NCI-H1417 treated with DMSO at 0.1 percent for 48 hours (cell line): ENCODE data around the gene LAMP2.

Source experiments
- DNase-seq: peaks from one replicate; lab custom pipeline; 2025; lab: John Stamatoyannopoulos, UW

The LAMP2 gene

DNA sequence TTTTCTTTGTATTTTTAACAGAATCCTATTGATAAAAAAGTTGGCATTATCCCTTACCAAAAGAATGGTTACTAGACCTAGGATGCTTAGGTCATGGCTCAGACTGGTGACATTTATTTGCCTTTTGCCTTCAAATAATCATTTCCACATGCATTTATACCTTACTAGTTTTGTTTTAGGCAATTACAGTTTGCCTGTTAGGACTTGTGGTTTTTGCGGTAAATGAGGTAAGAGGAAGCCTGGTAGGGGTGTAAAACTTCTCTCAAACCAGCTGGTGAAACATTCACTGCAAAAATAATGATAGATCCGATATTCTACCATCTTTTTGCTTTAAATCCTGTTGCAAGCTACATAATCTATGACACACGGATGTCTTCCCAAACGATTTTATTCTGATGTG is 12.1 kb downstream of the LAMP2 start:
- DNase-seq, result no peak

GRCh38 chrX:120453985-120454384 is 15.1 kb downstream of the LAMP2 start:
- no peak for DNase-seq

GRCh38 chrX:120452131-120452530 is 17.0 kb downstream of the LAMP2 start:
- peak; percentile 3 for DNase-seq

DNA sequence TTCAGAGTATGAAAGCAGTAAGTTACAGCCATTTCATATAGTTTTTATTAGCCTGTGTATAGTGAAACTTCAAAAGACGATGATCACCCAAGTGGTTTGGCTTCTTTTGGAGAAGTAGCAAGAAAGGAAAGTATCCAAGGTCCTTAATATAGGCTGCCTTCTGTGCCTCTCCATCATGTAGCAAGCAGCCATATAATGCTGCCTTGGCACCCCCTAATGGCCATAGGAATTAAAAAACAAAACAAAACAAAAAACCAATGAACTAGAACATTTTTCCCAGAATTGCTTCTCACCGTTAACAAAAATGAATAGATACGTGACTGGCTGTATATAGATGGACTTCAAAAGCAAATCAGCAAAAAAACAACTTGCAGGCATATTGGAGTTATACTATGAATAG is 18.9 kb downstream of the LAMP2 start:
- DNase-seq, result no peak

- DNase-seq, result no peak
Observed at GRCh38 chrX:120446498-120446897, 22.6 kb downstream of the LAMP2 start.

- no peak for DNase-seq
Observed at GRCh38 chrX:120439921-120440320, 29.2 kb downstream of the LAMP2 start.

DNA sequence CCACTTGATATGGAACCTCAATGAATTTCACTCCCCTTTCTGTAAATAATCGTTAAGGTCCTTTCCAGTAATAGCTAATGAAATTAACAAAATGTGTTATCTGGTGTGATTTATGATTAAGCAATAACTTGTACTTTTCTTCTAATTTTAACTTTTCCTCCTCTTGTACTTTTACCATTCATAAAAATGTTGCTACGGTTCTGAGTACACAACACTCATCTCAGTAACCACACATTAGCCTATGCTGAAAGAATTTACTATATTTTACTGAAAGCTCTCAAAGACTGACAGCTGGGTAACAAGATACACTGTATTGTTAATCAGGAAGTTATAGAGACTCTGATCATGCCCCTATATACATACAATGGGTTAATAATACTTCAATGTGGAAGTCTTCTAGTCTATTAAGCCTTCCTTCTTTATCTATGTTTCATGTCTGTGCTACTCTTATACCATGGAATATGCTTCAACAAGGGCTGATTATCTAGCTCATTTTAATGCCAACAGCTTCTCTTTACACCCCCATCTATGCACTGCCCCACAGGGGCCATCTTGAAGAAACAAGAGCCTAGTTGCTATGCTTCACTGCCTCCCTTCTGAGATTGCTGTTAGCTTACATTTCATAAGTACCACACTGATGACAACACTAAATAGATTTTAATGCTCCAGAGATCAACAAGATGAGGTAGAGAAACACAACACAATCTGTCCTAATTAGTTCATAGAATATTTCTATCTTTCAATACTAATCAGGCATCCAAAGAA is 39.1 kb downstream of the LAMP2 start:
- DNase-seq, result no peak

GRCh38 chrX:120428309-120428708 is 40.8 kb downstream of the LAMP2 start:
- DNase-seq, result no peak

- DNase-seq, result no peak
Observed at GRCh38 chrX:120426599-120426998, 42.5 kb downstream of the LAMP2 start.

DNA sequence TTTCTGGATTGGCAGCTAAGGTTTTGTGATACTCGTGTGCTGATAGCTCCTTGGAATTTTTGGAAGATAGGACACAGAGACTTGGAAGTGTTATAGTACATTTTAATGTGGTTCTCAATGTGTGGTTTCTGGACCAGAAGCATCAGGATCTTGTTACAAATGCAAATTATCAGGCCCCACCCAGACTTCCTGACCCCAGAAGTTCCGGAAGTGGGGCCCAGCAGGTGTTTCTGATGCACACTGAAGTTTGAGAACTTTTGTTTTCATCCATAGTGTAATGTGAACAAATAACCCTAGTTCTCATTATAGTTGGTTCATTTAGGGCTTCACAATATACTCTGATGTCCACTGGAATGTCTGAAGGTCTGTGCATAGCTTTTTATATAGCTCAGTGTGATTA is 49.6 kb downstream of the LAMP2 start:
- DNase-seq, result no peak

DNA sequence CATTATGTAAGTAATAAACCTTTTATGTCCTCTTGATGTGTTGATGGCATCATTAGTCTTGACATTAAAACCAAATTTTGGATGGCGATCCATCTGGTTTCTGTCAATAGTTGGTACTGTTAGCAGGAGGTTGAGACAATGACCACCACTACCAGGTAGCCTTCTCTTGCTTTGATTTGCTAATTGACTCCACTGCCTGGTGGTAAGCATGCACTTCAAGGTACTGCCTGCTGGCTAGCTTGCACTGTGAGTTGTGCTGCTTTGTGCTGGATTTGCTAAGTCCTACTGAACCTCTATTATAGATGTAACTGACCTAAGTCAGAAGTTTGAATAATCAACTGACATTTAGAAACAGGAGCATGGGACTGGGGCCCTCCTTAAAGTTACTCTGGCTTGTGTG is 60.9 kb downstream of the LAMP2 start:
- no peak for DNase-seq

- no peak for DNase-seq
Observed at GRCh38 chrX:120406638-120407037, 62.5 kb downstream of the LAMP2 start.

DNA sequence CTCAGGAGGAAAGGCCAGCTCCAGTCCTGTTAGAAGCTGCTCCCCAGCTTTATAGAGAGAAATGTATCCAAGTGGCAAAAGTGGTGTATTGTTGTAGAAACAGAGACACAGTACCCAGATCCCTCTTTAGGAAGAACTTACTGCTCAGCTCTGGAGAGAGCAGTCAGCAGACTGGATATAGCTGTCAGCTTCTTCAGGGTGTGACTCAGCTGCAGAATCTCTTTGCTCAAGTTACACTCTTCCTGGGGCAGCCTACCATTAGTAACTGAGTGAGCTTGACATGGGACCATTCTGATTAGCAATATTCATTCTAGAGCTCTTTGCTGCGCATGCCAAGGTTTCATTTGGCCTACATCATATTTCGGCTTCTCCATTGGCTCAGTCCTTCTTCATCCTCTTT is 66.7 kb downstream of the LAMP2 start:
- no peak for DNase-seq

GRCh38 chrX:120401301-120401700 is 67.8 kb downstream of the LAMP2 start:
- no peak for DNase-seq

- no peak for DNase-seq
Observed at GRCh38 chrX:120380699-120381098, 88.4 kb downstream of the LAMP2 start.

- no peak for DNase-seq
Observed at GRCh38 chrX:120379937-120380681, 89.0 kb downstream of the LAMP2 start.

DNA sequence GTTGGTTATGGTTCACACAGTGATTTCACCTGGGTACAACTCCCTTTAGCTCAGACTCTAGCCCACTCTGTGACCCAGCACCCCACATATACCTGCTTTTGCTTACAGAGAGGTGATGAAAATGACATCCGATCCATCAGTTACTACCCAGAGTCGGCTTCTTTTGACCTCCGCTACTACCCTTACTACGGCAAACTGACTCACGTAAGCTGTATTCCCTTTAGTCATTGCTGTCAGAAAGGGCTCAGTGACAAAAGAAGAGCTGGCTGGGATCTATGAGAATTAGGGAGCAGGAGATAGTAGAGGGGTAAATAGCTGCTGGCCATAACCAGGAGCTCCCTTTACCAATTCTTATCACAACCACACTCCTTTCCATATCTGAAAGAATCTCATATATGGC is 90.5 kb downstream of the LAMP2 start:
- no peak for DNase-seq
